22Rv1 (cell line): Measurements from ENCODE around the gene KLF12.

ENCODE experiments used
- ZFX ChIP-seq: fragments of 450-650 bp; IDR thresholded peaks from 2 replicates; pipeline ENCODE4 v1.6.1; 2017; ENCODE audit warnings: antibody characterized with exemption, borderline replicate concordance
- TF ChIP-seq, protein P1 (sequence below): fragments of 450-650 bp; IDR thresholded peaks from 2 replicates; pipeline ENCODE4 v1.5.1; 2017; ENCODE audit warnings: mild to moderate bottlenecking

DNA sequence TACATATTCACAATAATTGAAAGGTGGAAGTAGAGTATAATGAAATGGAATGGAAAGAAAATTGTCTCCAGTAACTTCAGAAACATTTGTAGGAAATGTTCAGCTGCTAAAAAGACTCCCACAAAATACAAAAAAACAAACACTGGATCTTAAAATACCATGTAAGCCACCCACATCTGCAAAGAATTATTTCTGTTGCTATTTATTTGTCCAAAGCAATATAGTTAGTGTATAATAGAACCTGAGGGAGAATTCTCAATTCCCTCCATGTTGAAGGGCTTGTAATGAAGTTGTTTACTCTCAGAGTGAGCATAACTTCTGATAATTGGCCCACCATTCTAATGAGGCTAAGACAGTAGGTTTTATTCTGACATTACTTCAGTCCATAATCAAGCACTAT is 37.4 kb upstream of the KLF12 start:
- TF ChIP-seq, protein P1, sequence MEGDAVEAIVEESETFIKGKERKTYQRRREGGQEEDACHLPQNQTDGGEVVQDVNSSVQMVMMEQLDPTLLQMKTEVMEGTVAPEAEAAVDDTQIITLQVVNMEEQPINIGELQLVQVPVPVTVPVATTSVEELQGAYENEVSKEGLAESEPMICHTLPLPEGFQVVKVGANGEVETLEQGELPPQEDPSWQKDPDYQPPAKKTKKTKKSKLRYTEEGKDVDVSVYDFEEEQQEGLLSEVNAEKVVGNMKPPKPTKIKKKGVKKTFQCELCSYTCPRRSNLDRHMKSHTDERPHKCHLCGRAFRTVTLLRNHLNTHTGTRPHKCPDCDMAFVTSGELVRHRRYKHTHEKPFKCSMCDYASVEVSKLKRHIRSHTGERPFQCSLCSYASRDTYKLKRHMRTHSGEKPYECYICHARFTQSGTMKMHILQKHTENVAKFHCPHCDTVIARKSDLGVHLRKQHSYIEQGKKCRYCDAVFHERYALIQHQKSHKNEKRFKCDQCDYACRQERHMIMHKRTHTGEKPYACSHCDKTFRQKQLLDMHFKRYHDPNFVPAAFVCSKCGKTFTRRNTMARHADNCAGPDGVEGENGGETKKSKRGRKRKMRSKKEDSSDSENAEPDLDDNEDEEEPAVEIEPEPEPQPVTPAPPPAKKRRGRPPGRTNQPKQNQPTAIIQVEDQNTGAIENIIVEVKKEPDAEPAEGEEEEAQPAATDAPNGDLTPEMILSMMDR = no peak
- TF ChIP-seq ZFX = no peak
